Lower lobe of right lung (tissue), 2 donors: ENCODE measurements around the gene GBGT1. TPM values are rescaled to one million over a fixed set of nuclear protein-coding genes. Genes with fewer than 3 reads are reported as not detected.
A peak's percentile ranks its signal among the peaks of the same experiment; 100 is the strongest.

Experiments used
- ATAC-seq, 2 donors: fragments of 200-7000 bp; cut with Tn5 transposase; one replicate each; pipeline ENCODE4 v1.9.1; 2020 to 2022; ENCODE audit warnings: mild to moderate bottlenecking in 2 of 2, moderate library complexity in 2 of 2
- DNase-seq: peaks from one replicate; pipeline ENCODE4 v3.0.0-alpha.2; 2020
- H3K27ac ChIP-seq: fragments of 200-600 bp; one replicate; pipeline ENCODE4 v1.8.0; 2022
- H3K27me3 ChIP-seq: fragments of 200-600 bp; one replicate; pipeline ENCODE4 v1.8.0; 2022; ENCODE audit warnings: low read depth
- H3K36me3 ChIP-seq: fragments of 200-600 bp; one replicate; pipeline ENCODE4 v1.8.0; 2022; ENCODE audit warnings: mild to moderate bottlenecking
- H3K4me1 ChIP-seq: fragments of 200-600 bp; one replicate; pipeline ENCODE4 v1.8.0; 2022
- H3K4me3 ChIP-seq: fragments of 200-600 bp; one replicate; pipeline ENCODE4 v1.8.0; 2022; ENCODE audit warnings: mild to moderate bottlenecking
- H3K9me3 ChIP-seq: fragments of 200-600 bp; one replicate; pipeline ENCODE4 v1.8.0; 2022
- CTCF ChIP-seq: fragments of 200-600 bp; IDR thresholded peaks from one replicate; pipeline ENCODE4 v1.8.0; 2022; ENCODE audit warnings: antibody characterized with exemption, mild to moderate bottlenecking
- intact Hi-C: fragments of 100-400 bp; cut with DNase I; formaldehyde crosslinking; loops from one replicate; pipeline ENCODE4 v1.11.0; 2022
- total RNA-seq: library from RNA; stranded (reverse); fragmentation: NEBNext Ultra II Directional; extraction: Animal tissue kit (Norgen Biotek cat#: 25700); gene quantifications from one replicate; pipeline ENCODE4 v1.2.1, GENCODE V29; 2021
- donor health status: DM: no; HTN: yes; CAD: no; lungs with severe emphysema.

GBGT1 gene
- total RNA-seq, 1 donor from 2014 or later: 38.5 TPM

- Histone ChIP-seq H3K27me3 (no peaks in the 10 kb centered on the region), H3K9me3 (no peaks in the 10 kb centered on the region), H3K4me3 (no peak overlapping the region), H3K36me3 (peaks cover 98% of the 10 kb centered on the region), H3K4me1 (no peaks in the 10 kb centered on the region), H3K27ac (no peak overlapping the region)
- ATAC-seq (no peak), DNase-seq (peak; percentile 24)
- intact Hi-C loops: no loop called here
- no peak for TF ChIP-seq CTCF
Measured at GRCh38 chr9:133106511-133107244, 57.0 kb downstream of the GBGT1 start.

GRCh38 chr9:133105461-133105770 lies 58.3 kb downstream of the GBGT1 start:
- no peaks in the 10 kb centered on the region for H3K4me1 ChIP-seq
- no peak for ATAC-seq
- peak; percentile 30 for DNase-seq
- no peak overlapping the region for H3K4me3 ChIP-seq
- H3K36me3 ChIP-seq: peaks cover 98% of the 10 kb centered on the region
- no peaks in the 10 kb centered on the region for H3K27me3 ChIP-seq
- no peak for TF ChIP-seq CTCF
- intact Hi-C loops: no loop called here
- H3K27ac ChIP-seq: no peak overlapping the region
- no peaks in the 10 kb centered on the region for H3K9me3 ChIP-seq

GRCh38 chr9:133104718-133105460 lies 58.8 kb downstream of the GBGT1 start:
- Histone ChIP-seq H3K27ac (no peak overlapping the region), H3K4me3 (no peak overlapping the region), H3K4me1 (no peaks in the 10 kb centered on the region), H3K27me3 (no peaks in the 10 kb centered on the region), H3K36me3 (peaks cover 98% of the 10 kb centered on the region), H3K9me3 (no peaks in the 10 kb centered on the region)
- DNase-seq (peak; percentile 41), ATAC-seq (no peak)
- intact Hi-C loops: loop anchor here (5.0 kb wide), 1 partner anchor 42 kb away; no protein-coding TSS in a partner anchor
- TF ChIP-seq CTCF: no peak

GRCh38 chr9:133103987-133104505 lies 59.7 kb downstream of the GBGT1 start:
- no peaks in the 10 kb centered on the region for H3K27me3 ChIP-seq
- TF ChIP-seq CTCF: no peak
- peaks cover 98% of the 10 kb centered on the region for H3K36me3 ChIP-seq
- no peak overlapping the region for H3K27ac ChIP-seq
- no peaks in the 10 kb centered on the region for H3K9me3 ChIP-seq
- no peak for ATAC-seq
- intact Hi-C loops: loop anchor here (5.0 kb wide), 1 partner anchor 43 kb away; no protein-coding TSS in a partner anchor
- DNase-seq: peak; percentile 33
- no peaks in the 10 kb centered on the region for H3K4me1 ChIP-seq
- H3K4me3 ChIP-seq: no peak overlapping the region

GRCh38 chr9:133103183-133103986 lies 60.3 kb downstream of the GBGT1 start:
- DNase-seq (peak; percentile 81), ATAC-seq (peak; percentile 82 to 88)
- peaks cover 98% of the 10 kb centered on the region for H3K36me3 ChIP-seq
- no peak overlapping the region for H3K27ac ChIP-seq
- H3K27me3 ChIP-seq: no peaks in the 10 kb centered on the region
- intact Hi-C loops: loop anchor here (5.0 kb wide), 1 partner anchor 44 kb away; no protein-coding TSS in a partner anchor
- no peaks in the 10 kb centered on the region for H3K9me3 ChIP-seq
- no peak overlapping the region for H3K4me3 ChIP-seq
- peak; percentile 98 for TF ChIP-seq CTCF
- no peaks in the 10 kb centered on the region for H3K4me1 ChIP-seq
